ENCODE measurements around the gene RAD23B.

Gene RAD23B

GRCh38 chr9:107334103-107334776 lies 51.2 kb downstream of the RAD23B start:
- ChIA-PET CTCF (interaction anchor here (0.5 to 1.2 kb wide), 4 partner anchors 59 to 1961 kb away, joined by 3 to 6 read pairs (median 4); no protein-coding TSS in a partner anchor), POLR2A (ENCODE audit: low non-redundant PET) (no interaction called here)
- no peak overlapping the region for H3K27ac ChIP-seq
- no peak for DNase-seq (ENCODE audit: low spot score)
- no peak for TF ChIP-seq CTCF (conservative IDR thresholded peaks at IDR 0.05; ENCODE audit: low read depth)

- POLR2A ChIA-PET (ENCODE audit: low non-redundant PET), result no interaction called here
- no peak overlapping the region for H3K27ac ChIP-seq
- CTCF ChIA-PET, result no interaction called here
- no peak for DNase-seq (ENCODE audit: low spot score)
- TF ChIP-seq CTCF (conservative IDR thresholded peaks at IDR 0.05; ENCODE audit: low read depth), result no peak
Observed at GRCh38 chr9:107335331-107335730, 52.3 kb downstream of the RAD23B start.

DNA sequence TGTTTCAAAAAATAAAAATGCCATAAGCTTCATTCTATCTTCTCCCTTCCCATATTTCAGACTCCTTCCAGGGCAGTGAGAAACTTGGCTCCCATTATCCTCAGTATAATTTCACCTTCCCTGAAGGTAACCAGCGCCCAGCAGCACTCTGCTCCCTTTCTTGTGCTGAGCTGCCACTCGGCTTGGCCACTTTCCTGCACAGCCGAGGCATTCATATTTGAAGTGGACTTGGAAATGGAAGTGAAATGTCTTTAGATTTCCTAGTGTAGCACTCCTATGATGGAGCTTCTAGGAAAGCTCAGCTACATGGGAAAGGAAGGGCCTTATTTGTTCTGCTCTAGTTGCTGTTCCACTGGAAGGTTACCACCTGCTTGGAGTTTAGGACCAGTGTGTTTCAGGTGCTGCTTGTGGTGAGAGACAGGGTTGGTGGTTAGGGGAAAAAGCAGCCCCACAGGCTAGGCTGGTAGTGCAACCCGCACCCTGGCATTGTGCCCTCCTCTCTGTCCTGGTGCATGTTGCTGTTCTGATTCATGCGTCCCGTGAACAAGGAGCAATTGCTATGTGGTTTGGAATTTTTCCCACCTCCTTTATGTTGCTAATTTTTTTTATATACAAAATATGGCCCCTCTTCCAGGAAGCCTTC lies 53.8 kb downstream of the RAD23B start:
- peak overlapping the region; percentile 66 for H3K27ac ChIP-seq
- DNase-seq (ENCODE audit: low spot score), result peak; percentile 84
- POLR2A ChIA-PET (ENCODE audit: low non-redundant PET), result no interaction called here
- CTCF ChIA-PET, result interaction anchor here (0.6 to 1.2 kb wide), 5 partner anchors 30 to 786 kb away, joined by 3 to 5 read pairs (median 4); no protein-coding TSS in a partner anchor
- TF ChIP-seq CTCF (conservative IDR thresholded peaks at IDR 0.05; ENCODE audit: low read depth), result no peak

GRCh38 chr9:107337676-107338590 lies 54.9 kb downstream of the RAD23B start:
- TF ChIP-seq CTCF (conservative IDR thresholded peaks at IDR 0.05; ENCODE audit: low read depth), result no peak
- POLR2A ChIA-PET (ENCODE audit: low non-redundant PET), result no interaction called here
- no peak for DNase-seq (ENCODE audit: low spot score)
- CTCF ChIA-PET, result interaction anchor here (0.6 to 1.2 kb wide), 3 partner anchors 57 to 1826 kb away, joined by 3 to 4 read pairs (median 3); no protein-coding TSS in a partner anchor
- peak overlapping the region; percentile 63 for H3K27ac ChIP-seq

- ChIA-PET POLR2A (ENCODE audit: low non-redundant PET) (no interaction called here), CTCF (interaction anchor here (0.6 to 0.8 kb wide), 2 partner anchors 99 to 421 kb away, joined by 3 to 5 read pairs; no protein-coding TSS in a partner anchor)
- peak overlapping the region; percentile 63 for H3K27ac ChIP-seq
- TF ChIP-seq CTCF (conservative IDR thresholded peaks at IDR 0.05; ENCODE audit: low read depth), result no peak
- DNase-seq (ENCODE audit: low spot score), result no peak
Observed at GRCh38 chr9:107338911-107339659, 56.0 kb downstream of the RAD23B start.

All from RWPE1 (cell line).